Liver (tissue), 9 donors: ENCODE measurements around the gene GNRH2. TPM values are rescaled to one million over a fixed set of nuclear protein-coding genes. Genes with fewer than 3 reads are reported as not detected.

ENCODE experiments used
- DNase-seq: peaks from one replicate; pipeline ENCODE4 v3.0.0-alpha.2; 2017; ENCODE audit warnings: low spot score
- H3K27ac ChIP-seq, 2 donors: one replicate each; pipeline ENCODE4 v1.7.0; 2013; ENCODE audit warnings: inconsistent platforms in 2 of 2, low read length in 2 of 2, control low read depth in 1 of 2, low read depth in 1 of 2, mild to moderate bottlenecking in 1 of 2
- H3K27me3 ChIP-seq, 4 donors: one replicate each; pipeline versions ENCODE4 v1.6.1 to v1.7.0; 2013; ENCODE audit warnings: low read length in 3 of 4, inconsistent platforms in 1 of 4, mild to moderate bottlenecking in 1 of 4, moderate library complexity in 1 of 4; ENCODE audit not compliant: control insufficient read depth in 4 of 4, insufficient read depth in 4 of 4
- H3K36me3 ChIP-seq, 4 donors: one replicate each; pipeline versions ENCODE4 v1.6.1 to v1.7.0; 2013; ENCODE audit warnings: low read length in 3 of 4, mild to moderate bottlenecking in 3 of 4, low read depth in 1 of 4, moderate library complexity in 1 of 4; ENCODE audit not compliant: control insufficient read depth in 4 of 4, insufficient read depth in 3 of 4
- H3K4me1 ChIP-seq, 4 donors: one replicate each; pipeline versions ENCODE4 v1.6.1 to v1.7.0; 2013; ENCODE audit warnings: low read length in 3 of 4, mild to moderate bottlenecking in 3 of 4, moderate library complexity in 1 of 4; ENCODE audit not compliant: control insufficient read depth in 4 of 4, insufficient read depth in 4 of 4
- H3K4me3 ChIP-seq, 3 donors: one replicate each; pipeline versions ENCODE4 v1.6.1 to v1.7.0; 2013; ENCODE audit warnings: low read length in 3 of 3, control low read depth in 1 of 3, low read depth in 1 of 3, mild to moderate bottlenecking in 1 of 3
- H3K9ac ChIP-seq, 2 donors: one replicate each; pipeline ENCODE4 v1.7.0; 2013; ENCODE audit warnings: low read length in 2 of 2, mild to moderate bottlenecking in 2 of 2, moderate library complexity in 2 of 2, control low read depth in 1 of 2, low read depth in 1 of 2
- H3K9me3 ChIP-seq, 4 donors: one replicate each; pipeline versions ENCODE4 v1.6.1 to v1.7.0; 2013; ENCODE audit warnings: low read length in 3 of 4; ENCODE audit not compliant: control insufficient read depth in 4 of 4
- EGR1 ChIP-seq, 2 donors: IDR thresholded peaks; 2 replicates each; pipeline ENCODE4 v1.6.1; 2016 to 2018; ENCODE audit warnings: antibody characterized with exemption in 2 of 2, low read depth in 2 of 2
- FOXA2 ChIP-seq: IDR thresholded peaks from 2 replicates; pipeline ENCODE4 v1.6.1; 2016; ENCODE audit warnings: antibody characterized with exemption
- HNF4A ChIP-seq, 2 donors: conservative IDR thresholded peaks; 2 replicates each; pipeline ENCODE4 v1.6.1; 2016; ENCODE audit warnings: antibody characterized with exemption in 2 of 2, mild to moderate bottlenecking in 2 of 2
- HNF4G ChIP-seq: IDR thresholded peaks from 2 replicates; pipeline ENCODE4 v1.6.1; 2016; ENCODE audit warnings: antibody characterized with exemption
- JUND ChIP-seq, 2 donors: IDR thresholded peaks; 2 replicates each; pipeline ENCODE4 v1.6.1; 2016; ENCODE audit warnings: antibody characterized with exemption in 2 of 2
- NR2F2 ChIP-seq: IDR thresholded peaks from 2 replicates; pipeline ENCODE4 v1.6.1; 2016; ENCODE audit warnings: antibody characterized with exemption
- RAD21 ChIP-seq, 2 donors: IDR thresholded peaks; 2 replicates each; pipeline ENCODE4 v1.6.1; 2016; ENCODE audit warnings: antibody characterized with exemption in 2 of 2, mild to moderate bottlenecking in 2 of 2
- RXRA ChIP-seq, 2 donors: IDR thresholded peaks; 2 replicates each; pipeline ENCODE4 v1.6.1; 2017 to 2018; ENCODE audit warnings: antibody characterized with exemption in 2 of 2, mild to moderate bottlenecking in 1 of 2
- SP1 ChIP-seq: IDR thresholded peaks from 2 replicates; pipeline ENCODE4 v1.6.1; 2018; ENCODE audit warnings: antibody characterized with exemption, mild to moderate bottlenecking
- YY1 ChIP-seq: IDR thresholded peaks from 2 replicates; pipeline ENCODE4 v1.6.1; 2016; ENCODE audit warnings: antibody characterized with exemption, mild to moderate bottlenecking
- WGBS: extraction: QIAGEN DNeasy Blood & Tissue Kit; methylation state at CpG from one replicate; pipeline ENCODE4 v1.1.7; 2013; 5-methylcytosine and 5-hydroxymethylcytosine counted together
- polyA plus RNA-seq, 2 donors: library from polyadenylated mRNA; stranded (reverse) in 1 of 2; unstranded in 1 of 2; fragments of 200-250 nt in 1 of 2; fragments of >200 nt in 1 of 2; fragmentation: Nextera tagmentation in 1 of 2; extraction: Ambion mirVana in 1 of 2; gene quantifications; one replicate each; pipeline versions ENCODE4 v1.2.1 to v1.2.3, GENCODE V29; 2013 to 2015
- total RNA-seq, 2 donors: library from RNA; depleted of rRNA; stranded (reverse); fragments of >200 nt; gene quantifications; one replicate each; pipeline ENCODE4 v1.2.3, GENCODE V29; 2014
- TF ChIP-seq, protein P1 (sequence below): IDR thresholded peaks from 2 replicates; pipeline ENCODE4 v1.6.1; 2016; ENCODE audit warnings: antibody characterized with exemption
- TF ChIP-seq, protein P2 (sequence below): IDR thresholded peaks from 2 replicates; pipeline ENCODE4 v1.6.1; 2016; ENCODE audit warnings: antibody characterized with exemption
- TF ChIP-seq, protein P3 (sequence below): fragments of 150-350 bp; IDR thresholded peaks from 2 replicates; pipeline ENCODE4 v1.5.1; 2017; ENCODE audit warnings: improper control_type of control experiment, low read depth, low read length; ENCODE audit not compliant: missing input control
- TF ChIP-seq, protein P4 (sequence below): IDR thresholded peaks from 2 replicates; pipeline ENCODE4 v1.6.1; 2016; ENCODE audit warnings: antibody characterized with exemption
- TF ChIP-seq, protein P5 (sequence below): IDR thresholded peaks from 2 replicates; pipeline ENCODE4 v1.6.1; 2016; ENCODE audit warnings: antibody characterized with exemption, mild to moderate bottlenecking
- donor health status: healthy.
- donor health status: healthy.
- donor health status: healthy.
- donor health status: healthy.
- donor health status: healthy.

The GNRH2 gene
- total and polyA plus RNA-seq, 4 donors: 0.25 to 0.58 (median 0.44) TPM; not detected in 1

DNA sequence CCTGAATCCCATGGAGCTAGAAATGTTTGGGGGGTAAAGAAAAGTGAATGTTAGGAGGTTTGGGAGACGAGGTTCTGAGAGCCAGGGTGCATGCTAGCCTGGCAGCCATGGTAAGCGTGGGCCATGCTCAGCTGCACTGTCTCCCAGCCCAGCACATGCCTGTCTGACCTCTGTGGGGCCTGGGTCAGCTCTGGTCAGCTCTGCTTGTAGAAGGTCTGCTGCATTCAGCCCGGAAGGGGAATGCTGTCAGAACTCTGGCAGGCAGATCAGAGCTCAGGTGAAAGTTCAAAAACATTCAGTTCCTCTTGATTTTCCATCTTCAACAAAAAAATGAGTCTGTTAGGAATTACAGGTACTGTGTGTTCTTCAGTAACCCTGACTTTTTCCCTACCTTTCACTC, 5.8 kb upstream of the GNRH2 start:
- no peaks in the 10 kb centered on the region for H3K9me3 ChIP-seq
- no peak overlapping the region for H3K4me3 ChIP-seq
- H3K9ac ChIP-seq: no peak overlapping the region
- peak; percentile 34 to 54 for TF ChIP-seq HNF4A (conservative IDR thresholded peaks at IDR 0.05)
- TF ChIP-seq, protein P1, sequence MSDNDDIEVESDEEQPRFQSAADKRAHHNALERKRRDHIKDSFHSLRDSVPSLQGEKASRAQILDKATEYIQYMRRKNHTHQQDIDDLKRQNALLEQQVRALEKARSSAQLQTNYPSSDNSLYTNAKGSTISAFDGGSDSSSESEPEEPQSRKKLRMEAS: peak; percentile 21
- no peak for TF ChIP-seq FOXA2
- TF ChIP-seq SP1: peak; percentile 74
- peak; percentile 58 for TF ChIP-seq NR2F2
- TF ChIP-seq, protein P2, sequence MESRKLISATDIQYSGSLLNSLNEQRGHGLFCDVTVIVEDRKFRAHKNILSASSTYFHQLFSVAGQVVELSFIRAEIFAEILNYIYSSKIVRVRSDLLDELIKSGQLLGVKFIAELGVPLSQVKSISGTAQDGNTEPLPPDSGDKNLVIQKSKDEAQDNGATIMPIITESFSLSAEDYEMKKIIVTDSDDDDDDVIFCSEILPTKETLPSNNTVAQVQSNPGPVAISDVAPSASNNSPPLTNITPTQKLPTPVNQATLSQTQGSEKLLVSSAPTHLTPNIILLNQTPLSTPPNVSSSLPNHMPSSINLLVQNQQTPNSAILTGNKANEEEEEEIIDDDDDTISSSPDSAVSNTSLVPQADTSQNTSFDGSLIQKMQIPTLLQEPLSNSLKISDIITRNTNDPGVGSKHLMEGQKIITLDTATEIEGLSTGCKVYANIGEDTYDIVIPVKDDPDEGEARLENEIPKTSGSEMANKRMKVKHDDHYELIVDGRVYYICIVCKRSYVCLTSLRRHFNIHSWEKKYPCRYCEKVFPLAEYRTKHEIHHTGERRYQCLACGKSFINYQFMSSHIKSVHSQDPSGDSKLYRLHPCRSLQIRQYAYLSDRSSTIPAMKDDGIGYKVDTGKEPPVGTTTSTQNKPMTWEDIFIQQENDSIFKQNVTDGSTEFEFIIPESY: no peak
- TF ChIP-seq RXRA (IDR thresholded peaks at IDR 0.05): peak; percentile 60 to 88
- WGBS: 43% methylated on average over 3 of the region's 3 CpGs
- peak; percentile 54 for DNase-seq
- H3K36me3 ChIP-seq: peaks cover 0 to 25% (median 18%) of the 10 kb centered on the region in 4 donors
- H3K4me1 ChIP-seq: peaks cover 5 to 32% (median 17%) of the 10 kb centered on the region in 4 donors
- peak overlapping the region in 1 of 2 donors; percentile 28 for H3K27ac ChIP-seq
- H3K27me3 ChIP-seq: no peaks in the 10 kb centered on the region

DNA sequence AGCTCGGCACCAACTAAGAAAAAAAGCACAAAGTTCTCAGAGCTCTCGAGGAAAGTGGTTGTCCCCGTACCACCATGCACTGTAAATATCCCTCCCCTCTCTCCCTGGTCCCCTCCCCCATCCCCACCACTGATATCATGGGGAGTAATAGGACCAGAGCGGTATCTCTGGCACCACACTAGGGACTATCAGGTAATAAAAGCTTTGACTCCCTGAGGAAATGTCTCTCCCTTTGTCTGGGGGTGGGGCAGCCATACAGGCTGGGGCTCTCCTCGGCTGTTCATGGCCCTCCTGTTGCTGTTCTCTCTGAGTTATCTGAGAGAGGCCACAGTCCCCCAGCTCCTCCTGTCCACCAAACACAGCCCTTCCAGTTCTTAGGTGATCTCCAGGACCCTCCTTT, 5.0 kb upstream of the GNRH2 start:
- 93% methylated on average over 5 of the region's 5 CpGs for WGBS
- H3K27ac ChIP-seq: no peak overlapping the region
- peaks cover 0 to 25% (median 17%) of the 10 kb centered on the region in 4 donors for H3K36me3 ChIP-seq

More for the DNA sequence above, 5.0 kb upstream of the GNRH2 start:
- no peak for TF ChIP-seq JUND (IDR thresholded peaks at IDR 0.05)
- TF ChIP-seq, protein P3, sequence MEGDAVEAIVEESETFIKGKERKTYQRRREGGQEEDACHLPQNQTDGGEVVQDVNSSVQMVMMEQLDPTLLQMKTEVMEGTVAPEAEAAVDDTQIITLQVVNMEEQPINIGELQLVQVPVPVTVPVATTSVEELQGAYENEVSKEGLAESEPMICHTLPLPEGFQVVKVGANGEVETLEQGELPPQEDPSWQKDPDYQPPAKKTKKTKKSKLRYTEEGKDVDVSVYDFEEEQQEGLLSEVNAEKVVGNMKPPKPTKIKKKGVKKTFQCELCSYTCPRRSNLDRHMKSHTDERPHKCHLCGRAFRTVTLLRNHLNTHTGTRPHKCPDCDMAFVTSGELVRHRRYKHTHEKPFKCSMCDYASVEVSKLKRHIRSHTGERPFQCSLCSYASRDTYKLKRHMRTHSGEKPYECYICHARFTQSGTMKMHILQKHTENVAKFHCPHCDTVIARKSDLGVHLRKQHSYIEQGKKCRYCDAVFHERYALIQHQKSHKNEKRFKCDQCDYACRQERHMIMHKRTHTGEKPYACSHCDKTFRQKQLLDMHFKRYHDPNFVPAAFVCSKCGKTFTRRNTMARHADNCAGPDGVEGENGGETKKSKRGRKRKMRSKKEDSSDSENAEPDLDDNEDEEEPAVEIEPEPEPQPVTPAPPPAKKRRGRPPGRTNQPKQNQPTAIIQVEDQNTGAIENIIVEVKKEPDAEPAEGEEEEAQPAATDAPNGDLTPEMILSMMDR: no peak
- TF ChIP-seq, protein P1: no peak
- no peak for TF ChIP-seq EGR1 (IDR thresholded peaks at IDR 0.05; ENCODE audit: low read depth in 2 of 2)
- TF ChIP-seq, protein P4, sequence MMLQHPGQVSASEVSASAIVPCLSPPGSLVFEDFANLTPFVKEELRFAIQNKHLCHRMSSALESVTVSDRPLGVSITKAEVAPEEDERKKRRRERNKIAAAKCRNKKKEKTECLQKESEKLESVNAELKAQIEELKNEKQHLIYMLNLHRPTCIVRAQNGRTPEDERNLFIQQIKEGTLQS: no peak
- TF ChIP-seq, protein P2: no peak
- TF ChIP-seq NR2F2: no peak
- TF ChIP-seq, protein P5, sequence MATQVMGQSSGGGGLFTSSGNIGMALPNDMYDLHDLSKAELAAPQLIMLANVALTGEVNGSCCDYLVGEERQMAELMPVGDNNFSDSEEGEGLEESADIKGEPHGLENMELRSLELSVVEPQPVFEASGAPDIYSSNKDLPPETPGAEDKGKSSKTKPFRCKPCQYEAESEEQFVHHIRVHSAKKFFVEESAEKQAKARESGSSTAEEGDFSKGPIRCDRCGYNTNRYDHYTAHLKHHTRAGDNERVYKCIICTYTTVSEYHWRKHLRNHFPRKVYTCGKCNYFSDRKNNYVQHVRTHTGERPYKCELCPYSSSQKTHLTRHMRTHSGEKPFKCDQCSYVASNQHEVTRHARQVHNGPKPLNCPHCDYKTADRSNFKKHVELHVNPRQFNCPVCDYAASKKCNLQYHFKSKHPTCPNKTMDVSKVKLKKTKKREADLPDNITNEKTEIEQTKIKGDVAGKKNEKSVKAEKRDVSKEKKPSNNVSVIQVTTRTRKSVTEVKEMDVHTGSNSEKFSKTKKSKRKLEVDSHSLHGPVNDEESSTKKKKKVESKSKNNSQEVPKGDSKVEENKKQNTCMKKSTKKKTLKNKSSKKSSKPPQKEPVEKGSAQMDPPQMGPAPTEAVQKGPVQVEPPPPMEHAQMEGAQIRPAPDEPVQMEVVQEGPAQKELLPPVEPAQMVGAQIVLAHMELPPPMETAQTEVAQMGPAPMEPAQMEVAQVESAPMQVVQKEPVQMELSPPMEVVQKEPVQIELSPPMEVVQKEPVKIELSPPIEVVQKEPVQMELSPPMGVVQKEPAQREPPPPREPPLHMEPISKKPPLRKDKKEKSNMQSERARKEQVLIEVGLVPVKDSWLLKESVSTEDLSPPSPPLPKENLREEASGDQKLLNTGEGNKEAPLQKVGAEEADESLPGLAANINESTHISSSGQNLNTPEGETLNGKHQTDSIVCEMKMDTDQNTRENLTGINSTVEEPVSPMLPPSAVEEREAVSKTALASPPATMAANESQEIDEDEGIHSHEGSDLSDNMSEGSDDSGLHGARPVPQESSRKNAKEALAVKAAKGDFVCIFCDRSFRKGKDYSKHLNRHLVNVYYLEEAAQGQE: no peak
- TF ChIP-seq HNF4G: no peak
- TF ChIP-seq YY1: no peak
- no peak for TF ChIP-seq RAD21 (IDR thresholded peaks at IDR 0.05)
- TF ChIP-seq FOXA2: no peak
- Histone ChIP-seq H3K4me3 (no peak overlapping the region), H3K9ac (no peak overlapping the region), H3K9me3 (no peaks in the 10 kb centered on the region), H3K27me3 (no peaks in the 10 kb centered on the region), H3K4me1 (peaks cover 5 to 32% (median 20%) of the 10 kb centered on the region in 4 donors)
- DNase-seq: no peak
